ENCODE data around the gene PHF1. TPM values are rescaled to one million over a fixed set of nuclear protein-coding genes. Genes with fewer than 3 reads are reported as not detected.

Gene PHF1
- 17.1 and 20.0 TPM in 2 replicates for total RNA-seq

DNA sequence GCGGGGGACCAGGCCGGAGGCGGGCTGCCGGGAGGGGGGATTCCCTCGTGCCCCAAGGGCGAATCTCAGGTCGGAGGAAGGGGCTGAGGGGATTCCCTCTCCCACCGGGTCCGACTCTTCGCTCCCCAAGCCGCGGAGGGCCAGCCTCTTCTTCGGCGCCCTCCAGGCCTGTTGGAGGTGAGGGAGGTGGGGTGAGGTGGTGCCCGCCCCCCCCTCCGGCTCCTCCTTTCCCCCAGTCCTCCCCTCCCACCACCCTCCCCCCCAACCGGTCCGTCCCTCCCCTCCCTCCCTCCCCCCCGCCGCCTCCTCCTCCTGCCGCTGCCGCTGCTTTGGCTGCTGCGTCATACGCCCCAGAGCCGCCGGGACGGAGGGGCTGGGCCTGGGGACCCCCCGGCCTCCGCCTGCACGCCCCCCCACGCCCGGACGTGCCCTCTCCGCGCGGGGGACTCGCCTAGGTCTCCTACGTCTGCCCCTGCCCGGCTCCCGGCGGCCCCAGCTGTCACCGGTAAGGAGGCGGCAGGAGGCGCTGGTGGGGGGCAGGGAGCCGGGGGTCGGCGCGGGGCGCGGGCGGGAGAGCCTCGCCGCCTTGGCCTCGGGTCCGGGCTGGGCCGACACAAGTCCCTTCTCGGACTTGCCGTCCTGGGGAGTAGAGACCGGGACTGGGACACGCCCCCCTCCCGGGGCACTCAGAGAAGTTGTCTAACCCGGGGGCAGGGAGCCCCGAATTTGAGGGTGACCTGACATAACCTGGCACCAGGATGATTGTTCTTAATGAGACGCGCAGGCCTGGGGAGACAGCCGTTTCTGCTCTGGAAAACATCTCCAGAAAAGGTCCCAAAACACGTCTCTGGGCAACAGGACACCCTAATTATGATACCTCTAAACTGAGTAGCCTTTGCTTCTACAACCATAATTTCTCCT, at the start of gene PHF1:
Gene PHF1, plus strand, starts transcription at position 304 of the 921 bp plus-strand sequence. CDS start 1,250 bp downstream, outside the sequence.

GRCh38 chr6:33391278-33391921, 19.4 kb upstream of the PHF1 start, which contains the start of gene KIFC1:
TSS of gene KIFC1 (plus strand) at chr6:33391823. CDS start at chr6:33391986, 163 bp downstream.

GRCh38 chr6:33417903-33418689, 7.3 kb downstream of the PHF1 start, which contains the start of gene CUTA:
TSS of gene CUTA (minus strand) at chr6:33418107. CDS start at chr6:33418000, 107 bp downstream.

DNA sequence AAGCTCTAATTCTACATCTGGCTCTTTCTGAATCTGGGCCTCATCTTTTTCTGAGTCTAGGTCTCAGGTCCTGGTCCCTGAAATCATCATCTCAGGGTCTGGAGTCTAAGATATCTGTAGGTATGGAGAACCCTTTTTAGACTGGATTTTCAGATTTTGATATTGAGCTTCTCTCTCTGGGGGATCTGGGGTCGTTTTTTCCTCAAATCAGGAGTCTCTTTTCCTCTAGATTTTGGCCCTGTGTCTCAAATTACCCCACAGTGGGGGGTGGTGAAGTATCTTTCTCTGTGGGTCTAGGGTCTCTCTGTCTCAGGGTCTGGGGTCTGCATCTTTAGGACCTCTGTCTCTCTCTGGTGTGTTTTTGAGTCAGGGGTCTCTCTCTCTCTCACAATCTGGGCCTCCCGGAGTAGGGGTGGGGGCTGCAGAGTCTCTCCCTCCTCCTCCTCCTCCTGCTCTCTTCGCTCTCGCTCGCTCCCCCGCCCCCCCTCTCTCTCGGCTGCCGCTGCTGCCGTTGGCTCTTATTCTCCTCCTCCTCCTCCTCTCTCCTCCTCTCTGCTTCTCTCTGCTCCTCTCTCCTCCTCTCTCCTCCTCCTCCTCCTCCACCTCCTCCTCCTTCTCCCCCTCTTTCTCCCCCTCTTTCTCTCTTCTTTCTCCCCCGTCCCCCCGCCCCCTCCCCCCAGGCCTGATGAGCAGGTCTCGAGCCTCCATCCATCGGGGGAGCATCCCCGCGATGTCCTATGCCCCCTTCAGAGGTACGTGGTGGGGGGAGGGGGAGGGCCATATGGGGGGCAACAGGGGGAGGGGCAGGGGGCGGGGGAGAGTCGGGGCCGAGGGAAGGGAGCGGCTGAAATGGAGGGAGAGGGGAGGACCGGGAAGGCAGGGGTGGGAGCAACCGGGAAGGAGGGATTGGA, 9.0 kb downstream of the PHF1 start, which contains the start of gene SYNGAP1:
Gene SYNGAP1, plus strand, starts transcription at position 486 of the 911 bp plus-strand sequence. Its CDS starts 200 bp downstream, at position 686.

GRCh38 chr6:33454009-33454946, 43.5 kb downstream of the PHF1 start, which contains the start of gene ZBTB9:
TSS of gene ZBTB9 (plus strand) at chr6:33454576. CDS start at chr6:33455101, 525 bp downstream.

Other genes starting within 250 kb of the PHF1 start
- 0.14 and 0.46 TPM in 2 replicates for gene COL11A2, start 218.5 kb upstream of the PHF1 start, total RNA-seq
- 20.8 and 23.5 TPM in 2 replicates for gene RXRB, start 210.3 kb upstream of the PHF1 start, total RNA-seq
- 169 and 203 TPM in 2 replicates for gene SLC39A7, start 210.1 kb upstream of the PHF1 start, total RNA-seq
- gene HSD17B8, start 206.4 kb upstream of the PHF1 start, total RNA-seq: 4.8 and 7.4 TPM in 2 replicates
- 26.2 and 38.6 TPM in 2 replicates for gene RING1, start 202.5 kb upstream of the PHF1 start, total RNA-seq
- 36.6 and 36.8 TPM in 2 replicates for gene VPS52, start 139.1 kb upstream of the PHF1 start, total RNA-seq
- 7,769 and 8,323 TPM in 2 replicates for gene RPS18, start 138.9 kb upstream of the PHF1 start, total RNA-seq
- gene B3GALT4, start 133.9 kb upstream of the PHF1 start, total RNA-seq: 7.1 and 8.8 TPM in 2 replicates
- 88.8 and 89.3 TPM in 2 replicates for gene WDR46, start 121.8 kb upstream of the PHF1 start, total RNA-seq
- 46.4 and 56.6 TPM in 2 replicates for gene PFDN6, start 121.4 kb upstream of the PHF1 start, total RNA-seq
- gene RGL2, start 112.1 kb upstream of the PHF1 start, total RNA-seq: 11.4 and 17.9 TPM in 2 replicates
- 44.2 and 51.1 TPM in 2 replicates for gene TAPBP, start 96.9 kb upstream of the PHF1 start, total RNA-seq
- gene ZBTB22, start 93.3 kb upstream of the PHF1 start, total RNA-seq: 18.6 and 20.2 TPM in 2 replicates
- 48.2 and 53.4 TPM in 2 replicates for gene DAXX, start 88.1 kb upstream of the PHF1 start, total RNA-seq
- gene KIFC1, start 19.2 kb upstream of the PHF1 start, total RNA-seq: 1.3 and 1.4 TPM in 2 replicates
- 145 and 158 TPM in 2 replicates for gene CUTA, start 7.1 kb downstream of the PHF1 start, total RNA-seq
- 1.7 and 3.9 TPM in 2 replicates for gene SYNGAP1, start 9.1 kb downstream of the PHF1 start, total RNA-seq
- 2.8 and 4.1 TPM in 2 replicates for gene ZBTB9, start 43.6 kb downstream of the PHF1 start, total RNA-seq
- gene BAK1, start 169.3 kb downstream of the PHF1 start, total RNA-seq: 9.4 and 11.1 TPM in 2 replicates
- gene ITPR3, start 210.3 kb downstream of the PHF1 start, total RNA-seq: 10.5 and 15.5 TPM in 2 replicates